DMS153 treated with DMSO at 0.1 percent for 48 hours (cell line): ENCODE results near the gene HOPX.
"Not testable (repeated sequence)": the region's sequence is repeated elsewhere in the genome, so short reads cannot be mapped to it uniquely, and the experiment has no call there.

ENCODE experiments used
- DNase-seq: peaks from one replicate; lab custom pipeline; 2025; ENCODE audit not compliant: unreplicated experiment; lab: John Stamatoyannopoulos, UW

Gene HOPX

GRCh38 chr4:56630876-56631666 lies 50.0 kb downstream of the HOPX start:
- no peak for DNase-seq

GRCh38 chr4:56628592-56628991 lies 52.5 kb downstream of the HOPX start:
- DNase-seq = no peak

- no peak for DNase-seq
These were observed 53.1 kb downstream of the HOPX start for GRCh38 chr4:56627985-56628384.

- DNase-seq = no peak
These were observed 53.7 kb downstream of the HOPX start for GRCh38 chr4:56627375-56627774.

GRCh38 chr4:56626963-56627362 lies 54.1 kb downstream of the HOPX start:
- DNase-seq = no peak

GRCh38 chr4:56626420-56626819 lies 54.7 kb downstream of the HOPX start:
- DNase-seq = no peak

GRCh38 chr4:56622176-56622575 lies 58.9 kb downstream of the HOPX start:
- DNase-seq = no peak

- DNase-seq = no peak
These were observed 61.3 kb downstream of the HOPX start for GRCh38 chr4:56619816-56620215.

GRCh38 chr4:56619160-56619559 lies 61.9 kb downstream of the HOPX start:
- no peak for DNase-seq

- DNase-seq = no peak
These were observed 62.4 kb downstream of the HOPX start for GRCh38 chr4:56618734-56619133.

GRCh38 chr4:56613101-56613862 lies 67.8 kb downstream of the HOPX start:
- DNase-seq = no peak

GRCh38 chr4:56612282-56612681 lies 68.8 kb downstream of the HOPX start:
- DNase-seq = no peak

GRCh38 chr4:56611501-56611900 lies 69.6 kb downstream of the HOPX start:
- no peak for DNase-seq

GRCh38 chr4:56610170-56610569 lies 70.9 kb downstream of the HOPX start:
- DNase-seq = not testable (repeated sequence)

- DNase-seq = no peak
These were observed 73.2 kb downstream of the HOPX start for GRCh38 chr4:56607926-56608325.

GRCh38 chr4:56606385-56606784 lies 74.7 kb downstream of the HOPX start:
- DNase-seq = no peak

- not testable (repeated sequence) for DNase-seq
These were observed 75.6 kb downstream of the HOPX start for GRCh38 chr4:56605464-56605863.

- DNase-seq = no peak
These were observed 77.8 kb downstream of the HOPX start for GRCh38 chr4:56603297-56603696.
